HEK293 (cell line): ENCODE measurements around the gene FAM120C.

ENCODE experiments used
- YY1 ChIP-seq: fragments of 450-650 bp; formaldehyde crosslinking; IDR thresholded peaks from 2 replicates; pipeline ENCODE4 v1.5.1; 2018; ENCODE audit warnings: missing biosample characterization, missing genetic modification characterization
- ZNF292 ChIP-seq: fragments of 450-650 bp; formaldehyde crosslinking; IDR thresholded peaks from 2 replicates; pipeline ENCODE4 v1.5.1; 2016; ENCODE audit warnings: low read depth, missing biosample characterization, missing genetic modification characterization, borderline replicate concordance
- ZNF354C ChIP-seq: fragments of 450-650 bp; formaldehyde crosslinking; IDR thresholded peaks from 2 replicates; pipeline ENCODE4 v1.5.1; 2016; ENCODE audit warnings: missing biosample characterization, missing genetic modification characterization, low read depth, borderline replicate concordance
- ZNF501 ChIP-seq: fragments of 450-650 bp; formaldehyde crosslinking; IDR thresholded peaks from 2 replicates; pipeline ENCODE4 v1.5.1; 2016; ENCODE audit warnings: missing biosample characterization, missing genetic modification characterization
- ZNF521 ChIP-seq: fragments of 450-650 bp; formaldehyde crosslinking; IDR thresholded peaks from 2 replicates; pipeline ENCODE4 v1.5.1; 2017; ENCODE audit warnings: missing biosample characterization, mild to moderate bottlenecking, missing genetic modification characterization
- ZNF530 ChIP-seq: fragments of 450-650 bp; formaldehyde crosslinking; IDR thresholded peaks from 2 replicates; pipeline ENCODE4 v1.5.1; 2016; ENCODE audit warnings: low read depth, missing biosample characterization, missing genetic modification characterization
- ZNF707 ChIP-seq: fragments of 450-650 bp; formaldehyde crosslinking; IDR thresholded peaks from 2 replicates; pipeline ENCODE4 v1.5.1; 2016; ENCODE audit warnings: missing biosample characterization, missing genetic modification characterization
- TF ChIP-seq, protein P1 (sequence below): fragments of 450-650 bp; formaldehyde crosslinking; IDR thresholded peaks from 2 replicates; pipeline ENCODE4 v1.5.1; 2017; ENCODE audit warnings: missing biosample characterization, missing genetic modification characterization
- TF ChIP-seq, protein P2 (sequence below): fragments of 450-650 bp; formaldehyde crosslinking; IDR thresholded peaks from 2 replicates; pipeline ENCODE4 v1.5.1; 2016; ENCODE audit warnings: missing biosample characterization, missing genetic modification characterization
- TF ChIP-seq, protein P3 (sequence below): fragments of 450-650 bp; formaldehyde crosslinking; IDR thresholded peaks from 2 replicates; pipeline ENCODE4 v1.5.1; 2016; ENCODE audit warnings: missing biosample characterization, missing genetic modification characterization
- TF ChIP-seq, protein P4 (sequence below): fragments of 450-650 bp; formaldehyde crosslinking; IDR thresholded peaks from 2 replicates; pipeline ENCODE4 v1.5.1; 2016; ENCODE audit warnings: missing biosample characterization, missing genetic modification characterization

DNA sequence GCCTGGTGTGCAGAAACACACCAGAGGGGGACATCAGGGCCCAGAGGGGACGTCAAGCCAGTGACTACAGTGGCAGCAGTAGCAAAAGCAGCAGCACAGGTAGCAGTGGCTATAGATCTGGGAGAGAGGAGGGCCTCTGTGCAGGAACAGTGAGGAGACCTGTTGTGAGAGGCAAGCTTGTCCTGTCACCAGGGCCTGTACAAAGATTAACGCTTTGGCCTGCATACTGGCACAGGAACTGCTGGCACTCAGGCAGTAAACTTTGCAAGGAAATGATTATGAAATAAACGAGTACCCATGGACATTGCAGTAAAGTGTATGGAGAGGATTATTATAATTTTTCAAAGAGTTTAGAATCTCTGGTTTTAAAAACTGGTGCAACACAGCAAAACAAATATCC, 133.3 kb downstream of the FAM120C start:
- TF ChIP-seq, protein P1, sequence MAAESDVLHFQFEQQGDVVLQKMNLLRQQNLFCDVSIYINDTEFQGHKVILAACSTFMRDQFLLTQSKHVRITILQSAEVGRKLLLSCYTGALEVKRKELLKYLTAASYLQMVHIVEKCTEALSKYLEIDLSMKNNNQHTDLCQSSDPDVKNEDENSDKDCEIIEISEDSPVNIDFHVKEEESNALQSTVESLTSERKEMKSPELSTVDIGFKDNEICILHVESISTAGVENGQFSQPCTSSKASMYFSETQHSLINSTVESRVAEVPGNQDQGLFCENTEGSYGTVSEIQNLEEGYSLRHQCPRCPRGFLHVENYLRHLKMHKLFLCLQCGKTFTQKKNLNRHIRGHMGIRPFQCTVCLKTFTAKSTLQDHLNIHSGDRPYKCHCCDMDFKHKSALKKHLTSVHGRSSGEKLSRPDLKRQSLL = no peak
- TF ChIP-seq ZNF354C = no peak
- TF ChIP-seq, protein P2, sequence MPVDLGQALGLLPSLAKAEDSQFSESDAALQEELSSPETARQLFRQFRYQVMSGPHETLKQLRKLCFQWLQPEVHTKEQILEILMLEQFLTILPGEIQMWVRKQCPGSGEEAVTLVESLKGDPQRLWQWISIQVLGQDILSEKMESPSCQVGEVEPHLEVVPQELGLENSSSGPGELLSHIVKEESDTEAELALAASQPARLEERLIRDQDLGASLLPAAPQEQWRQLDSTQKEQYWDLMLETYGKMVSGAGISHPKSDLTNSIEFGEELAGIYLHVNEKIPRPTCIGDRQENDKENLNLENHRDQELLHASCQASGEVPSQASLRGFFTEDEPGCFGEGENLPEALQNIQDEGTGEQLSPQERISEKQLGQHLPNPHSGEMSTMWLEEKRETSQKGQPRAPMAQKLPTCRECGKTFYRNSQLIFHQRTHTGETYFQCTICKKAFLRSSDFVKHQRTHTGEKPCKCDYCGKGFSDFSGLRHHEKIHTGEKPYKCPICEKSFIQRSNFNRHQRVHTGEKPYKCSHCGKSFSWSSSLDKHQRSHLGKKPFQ = no peak
- TF ChIP-seq, protein P3, sequence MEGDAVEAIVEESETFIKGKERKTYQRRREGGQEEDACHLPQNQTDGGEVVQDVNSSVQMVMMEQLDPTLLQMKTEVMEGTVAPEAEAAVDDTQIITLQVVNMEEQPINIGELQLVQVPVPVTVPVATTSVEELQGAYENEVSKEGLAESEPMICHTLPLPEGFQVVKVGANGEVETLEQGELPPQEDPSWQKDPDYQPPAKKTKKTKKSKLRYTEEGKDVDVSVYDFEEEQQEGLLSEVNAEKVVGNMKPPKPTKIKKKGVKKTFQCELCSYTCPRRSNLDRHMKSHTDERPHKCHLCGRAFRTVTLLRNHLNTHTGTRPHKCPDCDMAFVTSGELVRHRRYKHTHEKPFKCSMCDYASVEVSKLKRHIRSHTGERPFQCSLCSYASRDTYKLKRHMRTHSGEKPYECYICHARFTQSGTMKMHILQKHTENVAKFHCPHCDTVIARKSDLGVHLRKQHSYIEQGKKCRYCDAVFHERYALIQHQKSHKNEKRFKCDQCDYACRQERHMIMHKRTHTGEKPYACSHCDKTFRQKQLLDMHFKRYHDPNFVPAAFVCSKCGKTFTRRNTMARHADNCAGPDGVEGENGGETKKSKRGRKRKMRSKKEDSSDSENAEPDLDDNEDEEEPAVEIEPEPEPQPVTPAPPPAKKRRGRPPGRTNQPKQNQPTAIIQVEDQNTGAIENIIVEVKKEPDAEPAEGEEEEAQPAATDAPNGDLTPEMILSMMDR (tag by site-specific recombination) = no peak
- TF ChIP-seq ZNF501 (tag by site-specific recombination) = no peak
- TF ChIP-seq YY1 = no peak
- TF ChIP-seq, protein P4, sequence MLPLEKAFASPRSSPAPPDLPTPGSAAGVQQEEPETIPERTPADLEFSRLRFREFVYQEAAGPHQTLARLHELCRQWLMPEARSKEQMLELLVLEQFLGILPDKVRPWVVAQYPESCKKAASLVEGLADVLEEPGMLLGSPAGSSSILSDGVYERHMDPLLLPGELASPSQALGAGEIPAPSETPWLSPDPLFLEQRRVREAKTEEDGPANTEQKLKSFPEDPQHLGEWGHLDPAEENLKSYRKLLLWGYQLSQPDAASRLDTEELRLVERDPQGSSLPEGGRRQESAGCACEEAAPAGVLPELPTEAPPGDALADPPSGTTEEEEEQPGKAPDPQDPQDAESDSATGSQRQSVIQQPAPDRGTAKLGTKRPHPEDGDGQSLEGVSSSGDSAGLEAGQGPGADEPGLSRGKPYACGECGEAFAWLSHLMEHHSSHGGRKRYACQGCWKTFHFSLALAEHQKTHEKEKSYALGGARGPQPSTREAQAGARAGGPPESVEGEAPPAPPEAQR (tag by site-specific recombination) = no peak
- no peak for TF ChIP-seq ZNF292
- TF ChIP-seq ZNF530 (tag by site-specific recombination) = no peak
- TF ChIP-seq ZNF707 (tag by site-specific recombination) = no peak
- no peak for TF ChIP-seq ZNF521 (tag by site-specific recombination)
